Stimulated activated CD8-positive, alpha-beta memory T cell treated with anti-CD3 and anti-CD28 coated beads, Interleukin-12 subunit alpha, Interleukin-12 subunit beta, amount 100 ng/mL, for 4 hours (primary cell): ENCODE measurements around the gene ITK.
"Not testable (repeated sequence)": the region's sequence is repeated elsewhere in the genome, so short reads cannot be mapped to it uniquely, and the experiment has no call there.

Experiments
- DNase-seq: peaks from one replicate; pipeline ENCODE4 v3.0.0-alpha.2; 2020; ENCODE audit warnings: low read depth

Gene ITK

GRCh38 chr5:157212307-157212706 is 31.7 kb downstream of the ITK start:
- no peak for DNase-seq

DNA sequence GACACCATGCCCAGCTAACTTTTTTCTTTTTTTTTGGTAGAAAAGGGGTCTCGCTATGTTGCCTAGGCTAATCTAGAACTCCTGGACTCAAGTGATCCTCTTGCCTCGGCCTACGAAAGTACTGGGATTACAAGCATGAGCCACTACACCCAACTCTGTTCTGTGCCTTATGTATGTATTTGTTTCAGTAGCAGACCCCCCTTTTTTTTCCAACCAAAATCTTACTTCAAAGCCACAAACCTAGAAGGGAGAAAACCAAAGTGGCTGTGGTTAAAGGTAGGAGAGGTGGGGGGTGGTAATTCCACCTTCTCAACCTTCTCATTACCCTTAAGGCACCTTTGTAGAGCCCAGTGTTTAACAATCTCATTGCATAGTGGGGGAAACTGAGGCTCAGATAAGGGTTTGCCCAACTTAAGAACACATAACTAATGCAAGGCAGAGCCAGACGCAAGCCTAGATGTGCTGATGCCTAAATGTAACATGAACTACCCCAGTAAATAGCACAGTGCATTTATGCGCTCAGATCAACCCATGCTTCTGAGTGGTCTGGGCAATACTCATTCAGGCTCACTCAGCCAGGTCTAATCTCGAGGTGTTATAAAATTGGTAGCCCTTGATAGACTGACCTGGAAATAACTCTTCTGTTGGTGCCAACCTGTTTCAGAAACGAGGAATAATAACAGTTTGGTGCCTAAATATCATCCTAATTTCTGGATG is 33.0 kb downstream of the ITK start:
- DNase-seq: no peak

GRCh38 chr5:157214415-157214814 is 33.8 kb downstream of the ITK start:
- DNase-seq: no peak

- no peak for DNase-seq
Observed at GRCh38 chr5:157214861-157215513, 34.3 kb downstream of the ITK start.

GRCh38 chr5:157215514-157216167 is 35.0 kb downstream of the ITK start:
- DNase-seq: no peak

DNA sequence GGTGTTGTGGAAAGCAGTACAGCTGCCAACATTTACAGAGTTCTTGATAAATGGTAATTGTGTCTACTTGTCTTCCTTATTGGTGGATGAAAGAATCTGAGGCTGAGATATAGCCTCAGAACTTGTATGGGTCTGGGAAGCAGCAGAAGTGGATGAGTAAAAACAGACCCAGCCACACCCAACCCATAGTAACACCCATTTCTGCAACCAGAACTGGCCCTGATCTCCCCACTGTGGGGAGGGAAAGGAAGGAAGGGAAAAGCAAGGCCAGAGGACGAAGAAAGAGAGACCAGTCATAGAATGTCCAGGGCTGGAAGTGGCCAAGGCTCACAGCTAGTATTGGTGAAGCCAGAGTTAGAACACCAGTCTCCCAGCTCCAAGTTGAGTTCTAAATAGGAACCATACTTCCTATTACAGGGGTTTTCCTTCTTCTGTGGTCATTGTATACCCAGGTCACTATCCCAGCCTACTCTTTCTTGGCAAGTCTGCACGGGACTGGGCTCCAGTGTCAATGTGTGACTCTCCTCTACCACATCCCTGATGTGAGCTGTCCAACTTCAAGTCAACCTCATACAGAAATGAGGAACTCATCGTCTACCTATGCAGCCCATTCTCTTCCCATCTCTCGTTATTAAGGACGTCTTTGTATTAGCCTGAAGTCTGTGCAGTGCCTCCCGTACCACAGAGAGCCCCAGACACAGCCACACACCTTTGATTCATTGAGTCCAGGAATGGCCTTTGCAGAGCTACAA is 35.9 kb downstream of the ITK start:
- no peak for DNase-seq

DNA sequence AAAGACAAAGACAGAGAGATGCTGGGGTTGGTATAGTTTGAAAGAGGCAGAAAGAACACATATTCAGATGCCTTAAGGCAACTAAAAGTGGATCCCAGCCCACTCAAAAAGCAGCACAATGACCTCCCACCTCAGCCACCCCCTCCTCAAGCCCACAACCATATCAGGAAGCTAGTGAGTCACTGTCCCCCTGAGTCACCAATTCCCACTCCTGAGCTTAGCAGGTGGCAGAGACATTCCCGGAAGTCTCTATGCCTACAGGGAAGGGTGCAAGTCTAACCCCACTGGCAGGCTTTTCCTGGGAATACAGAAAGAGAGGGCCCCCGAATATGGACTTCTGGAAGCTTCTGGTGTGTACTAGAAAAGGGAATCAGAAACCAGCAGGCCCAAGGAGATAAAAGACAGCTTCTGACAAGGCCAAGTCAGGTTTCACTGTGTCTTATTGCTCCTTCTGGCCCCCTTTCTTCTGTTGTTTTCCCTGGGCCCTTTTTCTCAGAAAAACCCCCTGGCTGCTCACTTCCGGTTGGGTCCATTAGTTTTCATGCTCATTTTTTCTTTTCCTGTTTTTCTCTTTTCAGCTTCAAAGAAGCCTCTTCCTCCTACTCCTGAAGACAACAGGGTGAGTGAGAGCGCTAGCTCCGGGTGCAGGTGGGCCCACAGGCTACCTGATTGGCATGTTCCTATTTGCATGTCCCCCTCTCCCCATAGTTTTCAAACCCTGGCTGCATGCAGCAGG is 36.8 kb downstream of the ITK start:
- peak; percentile 61 for DNase-seq

DNA sequence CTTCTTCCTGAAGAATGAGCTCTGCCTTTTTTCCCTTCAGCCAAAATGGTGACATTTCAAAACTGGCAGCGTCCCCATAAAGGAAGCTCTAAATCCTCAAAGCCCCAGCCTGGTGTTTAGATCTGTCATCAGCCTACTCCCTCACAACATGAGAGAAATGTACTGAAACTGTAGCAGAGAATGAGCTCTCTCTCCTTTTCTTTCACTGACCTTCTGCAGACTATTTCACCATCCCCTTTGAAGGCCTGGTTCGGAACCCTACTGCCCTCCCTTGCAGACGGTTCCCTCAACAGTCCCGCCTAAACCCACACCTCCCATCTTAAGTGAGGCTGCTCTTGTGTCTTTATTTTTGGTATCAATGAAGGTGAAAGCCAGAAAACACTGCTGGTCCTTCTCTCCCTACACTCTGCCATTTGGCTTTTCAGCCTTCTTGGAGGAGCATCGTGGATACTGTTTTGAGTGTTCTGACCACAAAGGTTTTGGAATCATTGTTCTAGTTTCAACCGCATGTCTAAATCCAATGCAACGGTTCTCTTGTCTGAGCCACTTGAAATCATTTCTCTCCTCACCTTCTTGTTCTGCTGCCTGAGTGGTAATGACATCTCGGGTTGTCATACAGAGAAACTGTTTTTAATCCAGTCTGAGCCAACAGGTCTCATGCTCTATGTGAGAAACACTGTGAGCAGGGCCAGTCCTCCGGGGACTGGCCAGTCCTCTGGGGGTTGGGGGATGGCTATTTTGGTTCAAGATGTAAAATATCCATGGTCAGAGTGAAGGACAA is 39.0 kb downstream of the ITK start:
- DNase-seq: no peak

- DNase-seq: no peak
Observed at GRCh38 chr5:157221959-157222358, 41.3 kb downstream of the ITK start.

- DNase-seq: peak; percentile 49
Observed at GRCh38 chr5:157222506-157223230, 42.0 kb downstream of the ITK start.

DNA sequence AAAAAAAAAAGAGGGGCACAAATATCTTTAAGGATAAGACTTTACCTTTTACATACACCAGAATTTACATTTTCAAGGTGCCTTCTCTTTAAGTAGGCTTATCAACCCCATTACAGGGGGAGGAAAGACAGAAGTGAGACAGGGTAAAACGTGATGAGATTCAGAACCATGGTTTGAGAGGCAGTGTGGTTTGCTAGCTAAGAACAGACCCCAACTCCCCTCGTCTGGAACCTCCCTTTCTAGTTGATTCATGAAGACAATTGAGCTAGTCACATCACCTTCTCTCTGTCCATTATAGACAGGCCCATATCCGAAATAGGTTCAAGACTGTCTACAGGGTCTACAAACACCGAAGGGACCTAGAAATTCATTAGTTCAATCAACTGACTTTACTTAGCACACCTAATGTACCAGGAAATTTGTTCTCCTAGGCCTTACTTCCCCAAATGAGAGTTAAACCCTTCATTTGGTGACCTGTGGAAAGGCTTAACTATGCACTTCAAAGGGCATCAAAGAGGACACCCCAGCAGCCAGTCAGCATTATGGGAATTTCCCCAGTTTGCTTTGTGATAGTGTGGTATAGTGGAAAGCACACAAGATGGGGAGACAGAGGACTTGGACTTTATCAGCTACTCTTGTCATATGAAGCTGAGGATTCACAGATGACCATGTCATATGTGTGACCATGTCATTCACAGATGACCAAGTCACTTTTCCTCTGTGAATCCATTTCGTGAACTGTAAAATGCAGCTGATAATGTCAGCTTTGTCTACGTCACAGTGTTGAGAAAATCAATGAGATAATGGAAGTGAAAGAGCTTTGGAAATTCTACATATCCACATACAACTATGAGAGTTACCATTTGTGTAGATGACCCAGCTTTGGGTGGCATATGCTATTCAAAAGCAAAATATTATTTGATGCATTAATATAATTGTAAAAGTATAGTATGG is 45.1 kb downstream of the ITK start:
- no peak for DNase-seq

GRCh38 chr5:157230610-157231009 is 50.0 kb downstream of the ITK start:
- no peak for DNase-seq

- no peak for DNase-seq
Observed at GRCh38 chr5:157232706-157233105, 52.1 kb downstream of the ITK start.

- DNase-seq: no peak
Observed at GRCh38 chr5:157233515-157233914, 52.9 kb downstream of the ITK start.

DNA sequence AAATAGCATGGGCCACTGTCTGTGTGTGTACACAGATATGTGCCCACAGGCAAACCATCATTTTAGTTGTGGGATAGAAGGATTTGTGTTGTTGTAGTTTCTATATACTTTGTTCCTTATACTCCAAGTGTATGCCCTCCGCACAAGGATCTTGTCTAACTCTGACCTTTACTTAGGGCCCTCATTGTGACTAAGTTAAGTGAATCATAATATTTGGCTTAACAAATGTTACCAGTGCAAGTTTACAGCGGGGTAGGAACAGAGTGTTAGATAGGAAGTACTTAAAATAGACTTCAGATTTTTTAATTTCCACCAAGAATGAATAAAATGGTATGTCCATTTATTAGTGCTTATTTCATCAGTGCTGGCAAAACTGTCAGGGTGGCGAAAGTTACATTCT is 55.8 kb downstream of the ITK start:
- no peak for DNase-seq

DNA sequence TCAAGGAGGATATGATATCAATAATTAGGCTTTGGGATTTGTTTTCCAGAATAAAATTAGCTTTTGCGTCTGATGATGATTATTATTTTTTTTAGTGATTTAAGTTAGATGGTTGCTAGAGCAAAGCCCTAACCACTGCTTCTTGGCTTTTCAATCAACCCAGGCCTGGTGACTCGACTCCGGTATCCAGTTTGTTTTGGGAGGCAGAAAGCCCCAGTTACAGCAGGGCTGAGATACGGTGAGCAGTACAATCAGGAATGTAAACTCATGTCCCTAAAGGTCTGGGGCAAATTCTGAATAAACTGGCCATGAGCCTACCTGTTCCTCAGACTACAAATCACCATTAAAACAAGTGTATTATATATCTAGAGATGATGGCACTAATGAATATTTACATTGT is 60.8 kb downstream of the ITK start:
- DNase-seq: no peak

DNA sequence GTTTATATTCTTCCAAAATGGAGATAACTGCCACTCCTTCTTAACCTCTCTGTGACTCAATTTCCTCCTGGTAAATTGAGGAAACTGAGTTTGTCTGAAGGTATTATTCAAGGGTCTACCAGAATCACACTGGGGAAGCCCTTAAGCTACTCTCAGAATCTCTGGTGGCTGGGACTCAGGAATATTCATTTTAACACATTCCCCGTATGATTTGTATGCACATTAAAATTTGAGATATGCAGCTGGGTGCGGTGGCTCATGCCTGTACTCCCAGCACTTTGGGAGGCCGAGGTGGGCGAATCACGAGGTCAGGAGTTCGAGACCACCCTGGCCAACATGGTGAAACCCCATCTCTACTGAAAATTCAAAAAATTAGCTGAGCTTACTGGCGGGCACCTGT is 64.1 kb downstream of the ITK start:
- not testable (repeated sequence) for DNase-seq

DNA sequence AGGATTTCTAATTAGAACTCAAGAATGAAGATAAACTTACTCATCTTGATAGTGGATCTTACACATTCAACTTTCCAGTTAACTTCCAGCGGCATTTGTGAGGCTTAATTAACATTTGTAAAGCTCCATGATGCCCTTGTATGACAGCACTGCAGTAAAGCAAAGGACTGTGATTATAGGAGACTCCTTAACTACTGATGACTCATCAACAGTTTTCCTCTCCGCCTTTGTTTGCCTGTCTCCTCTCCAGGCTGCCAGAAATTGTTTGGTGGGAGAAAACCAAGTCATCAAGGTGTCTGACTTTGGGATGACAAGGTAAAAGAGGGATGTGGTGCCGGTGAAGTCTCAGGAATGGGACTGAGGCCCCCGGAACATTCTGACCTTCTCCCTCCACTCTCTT is 64.8 kb downstream of the ITK start:
- no peak for DNase-seq

GRCh38 chr5:157245886-157246285 is 65.2 kb downstream of the ITK start:
- no peak for DNase-seq
